H1 (cell line): Measurements from ENCODE around the gene DNAJA3. TPM values are rescaled to one million over a fixed set of nuclear protein-coding genes. Genes with fewer than 3 reads are reported as not detected.

Experiments
- CTCF ChIA-PET: fragments of 300-600 bp; sonication (Branson Sonifier 250); formaldehyde crosslinking; loops from one replicate; lab custom pipeline; 2021; ENCODE audit not compliant: partially characterized antibody; lab: Charles Lee
- POLR2A ChIA-PET: fragments of 300-600 bp; sonication (Branson Sonifier 250); formaldehyde crosslinking; loops from one replicate; lab custom pipeline; 2021; ENCODE audit warnings: inconsistent platforms; ENCODE audit not compliant: partially characterized antibody; lab: Charles Lee
- DNase-seq, 2 experiments: peaks; one replicate each; pipeline versions ENCODE4 v3.0.0 to v3.0.0-alpha.2; 2010 to 2022; ENCODE audit warnings: low spot score in 2 of 2, low read depth in 1 of 2, mixed read lengths in 1 of 2
- FAIRE-seq: peaks from 2 replicates; lab custom pipeline; 2011; peaks lifted over from hg19 to GRCh38; lab: Jason Lieb, UNC
- H2AFZ ChIP-seq: 2 replicates; pipeline ENCODE4 v1.8.1; 2012; ENCODE audit warnings: low read length, inconsistent platforms
- H2AK5ac ChIP-seq: 2 replicates; pipeline ENCODE4 v1.6.1; 2013; ENCODE audit warnings: low read depth, low read length
- H2BK120ac ChIP-seq: replicated peaks from 2 replicates; pipeline ENCODE3; 2013; ENCODE audit warnings: low read depth, low read length, inconsistent platforms
- H2BK12ac ChIP-seq: 2 replicates; pipeline ENCODE4 v1.6.1; 2013; ENCODE audit warnings: low read depth, low read length
- H2BK15ac ChIP-seq: 2 replicates; pipeline ENCODE4 v1.6.1; 2013; ENCODE audit warnings: low read length
- H2BK20ac ChIP-seq: 2 replicates; pipeline ENCODE4 v1.6.1; 2013; ENCODE audit warnings: low read length
- H2BK5ac ChIP-seq: 2 replicates; pipeline ENCODE4 v1.6.1; 2013; ENCODE audit warnings: low read depth, low read length
- H3K14ac ChIP-seq: 2 replicates; pipeline ENCODE4 v1.6.1; 2013; ENCODE audit warnings: inconsistent platforms; ENCODE audit not compliant: insufficient read length
- H3K18ac ChIP-seq: 2 replicates; pipeline ENCODE4 v1.6.1; 2013; ENCODE audit warnings: low read length; ENCODE audit errors: extremely low read depth
- H3K23ac ChIP-seq: 2 replicates; pipeline ENCODE4 v1.6.1; 2013; ENCODE audit warnings: inconsistent platforms; ENCODE audit not compliant: insufficient read length
- H3K23me2 ChIP-seq: 2 replicates; pipeline ENCODE4 v1.6.1; 2013; ENCODE audit warnings: low read depth, low read length
- H3K27ac ChIP-seq: 2 replicates; pipeline ENCODE4 v1.6.1; 2011; ENCODE audit warnings: low read depth, low read length, inconsistent platforms
- H3K27me3 ChIP-seq, 4 experiments: replicated peaks in 1 of 4; 1 replicate in 1 of 4; 2 replicates in 3 of 4; pipeline versions ENCODE4 v1.6.1 to v1.8.1; 2011 to 2013; ENCODE audit warnings: low read length in 3 of 4, mild to moderate bottlenecking in 3 of 4, inconsistent platforms in 2 of 4, mixed read lengths in 2 of 4, moderate library complexity in 1 of 4; ENCODE audit not compliant: control insufficient read depth in 3 of 4, insufficient read depth in 3 of 4; ENCODE audit errors: extremely low read depth in 1 of 4
- H3K36me3 ChIP-seq, 4 experiments: 2 replicates each; pipeline versions ENCODE4 v1.6.1 to v1.8.1; 2011 to 2013; ENCODE audit warnings: mild to moderate bottlenecking in 4 of 4, low read length in 3 of 4, moderate library complexity in 2 of 4, control low read depth in 1 of 4, inconsistent platforms in 1 of 4; ENCODE audit not compliant: insufficient read depth in 4 of 4, control insufficient read depth in 2 of 4
- H3K4ac ChIP-seq: replicated peaks from 2 replicates; pipeline ENCODE3; 2013; ENCODE audit warnings: low read length, low read depth, mixed read lengths, inconsistent platforms; ENCODE audit not compliant: insufficient read length
- H3K4me1 ChIP-seq, 4 experiments: replicated peaks in 1 of 4; 1 replicate in 1 of 4; 2 replicates in 3 of 4; pipeline versions ENCODE4 v1.6.1 to v1.8.1; 2011 to 2013; ENCODE audit warnings: low read length in 3 of 4, inconsistent platforms in 2 of 4, mixed read lengths in 1 of 4; ENCODE audit not compliant: insufficient read depth in 4 of 4, control insufficient read depth in 3 of 4
- H3K4me2 ChIP-seq, 2 experiments: 2 replicates each; pipeline versions ENCODE4 v1.6.1 to v1.8.1; 2011 to 2013; ENCODE audit warnings: low read depth in 2 of 2, low read length in 2 of 2, control low read depth in 1 of 2, inconsistent platforms in 1 of 2, mild to moderate bottlenecking in 1 of 2; ENCODE audit not compliant: insufficient read depth in 1 of 2
- H3K4me3 ChIP-seq, 4 experiments: fragments of 200-600, 300-600 bp in 1 of 4; sonication (generic), shearing (Covaris generic), sonication (Bioruptor Twin) in 1 of 4; 2 replicates each; pipeline versions ENCODE4 v1.5.1 to v1.8.1; 2011 to 2016; ENCODE audit warnings: low read length in 4 of 4, low read depth in 3 of 4, control low read depth in 2 of 4, inconsistent platforms in 2 of 4, mild to moderate bottlenecking in 2 of 4, mixed read lengths in 1 of 4, moderate library complexity in 1 of 4; ENCODE audit not compliant: insufficient read depth in 2 of 4; ENCODE audit errors: extremely low read depth in 1 of 4
- H3K56ac ChIP-seq: replicated peaks from 2 replicates; pipeline ENCODE3; 2013; ENCODE audit warnings: low read depth, mild to moderate bottlenecking, mixed read lengths, low read length, inconsistent platforms; ENCODE audit not compliant: insufficient read length
- H3K79me1 ChIP-seq: 2 replicates; pipeline ENCODE4 v1.6.1; 2013; ENCODE audit warnings: low read depth, low read length, control low read depth
- H3K79me2 ChIP-seq, 2 experiments: 2 replicates each; pipeline versions ENCODE4 v1.6.1 to v1.8.1; 2012 to 2013; ENCODE audit warnings: low read length in 2 of 2, mild to moderate bottlenecking in 2 of 2, inconsistent platforms in 1 of 2; ENCODE audit not compliant: insufficient read depth in 2 of 2, control insufficient read depth in 1 of 2
- H3K9ac ChIP-seq, 4 experiments: replicated peaks in 1 of 4; 1 replicate in 1 of 4; 2 replicates in 3 of 4; pipeline versions ENCODE4 v1.6.1 to v1.8.1; 2011 to 2013; ENCODE audit warnings: low read depth in 3 of 4, low read length in 3 of 4, control low read depth in 2 of 4, mild to moderate bottlenecking in 2 of 4, moderate library complexity in 2 of 4, inconsistent platforms in 1 of 4; ENCODE audit errors: extremely low read depth in 1 of 4
- H3K9me3 ChIP-seq, 2 experiments: 2 replicates each; pipeline versions ENCODE4 v1.6.1 to v1.8.1; 2012 to 2013; ENCODE audit warnings: mild to moderate bottlenecking in 2 of 2, moderate library complexity in 2 of 2, control low read depth in 1 of 2, inconsistent platforms in 1 of 2, low read depth in 1 of 2, low read length in 1 of 2, mixed read lengths in 1 of 2; ENCODE audit not compliant: insufficient read depth in 2 of 2
- H4K20me1 ChIP-seq, 2 experiments: replicated peaks in 1 of 2; 2 replicates each; pipeline versions ENCODE3 to v1.8.1; 2011 to 2013; ENCODE audit warnings: inconsistent platforms in 2 of 2, low read length in 2 of 2, mild to moderate bottlenecking in 1 of 2; ENCODE audit not compliant: insufficient read depth in 2 of 2, control insufficient read depth in 1 of 2
- H4K5ac ChIP-seq: 2 replicates; pipeline ENCODE4 v1.6.1; 2013; ENCODE audit warnings: low read length, low read depth, mixed read lengths, inconsistent platforms; ENCODE audit not compliant: insufficient read length
- H4K8ac ChIP-seq: 2 replicates; pipeline ENCODE4 v1.8.0; 2013; ENCODE audit warnings: mild to moderate bottlenecking, moderate library complexity, low read length, inconsistent platforms; ENCODE audit not compliant: insufficient read depth; ENCODE audit errors: extremely low read depth
- H4K91ac ChIP-seq: replicated peaks from 2 replicates; pipeline ENCODE3; 2013; ENCODE audit warnings: low read length, mixed read lengths, inconsistent platforms; ENCODE audit not compliant: insufficient read length
- POLR2A ChIP-seq, 2 experiments: IDR thresholded peaks; 1 replicate in 1 of 2; 2 replicates in 1 of 2; pipeline ENCODE4 v1.6.1; 2011; ENCODE audit warnings: low read depth in 2 of 2, low read length in 2 of 2, mild to moderate bottlenecking in 2 of 2; ENCODE audit errors: control extremely low read depth in 1 of 2
- POLR2AphosphoS5 ChIP-seq: IDR thresholded peaks from 2 replicates; pipeline ENCODE4 v1.6.1; 2011; ENCODE audit warnings: low read depth, low read length
- TBP ChIP-seq: IDR thresholded peaks from 2 replicates; pipeline ENCODE4 v1.6.1; 2011; ENCODE audit warnings: low read depth, low read length, improper control_type of control experiment
- YY1 ChIP-seq: IDR thresholded peaks from 2 replicates; pipeline ENCODE4 v1.6.1; 2011; ENCODE audit warnings: low read depth, mild to moderate bottlenecking, low read length
- WGBS, 2 experiments: shearing (Covaris generic) in 1 of 2; methylation state at CpG; one replicate each; pipeline versions ENCODE4 v1.1.6 to v1.1.7; 2013 to 2015; ENCODE audit warnings: low lambda C conversion rate in 2 of 2, mixed read lengths in 2 of 2, inconsistent platforms in 1 of 2, low coverage in 1 of 2, missing lambda C conversion rate in 1 of 2; ENCODE audit not compliant: insufficient replicate concordance in 2 of 2, insufficient coverage in 1 of 2, insufficient read length in 1 of 2; ENCODE audit errors: extremely low coverage in 1 of 2, missing lambda C conversion rate in 1 of 2; 5-methylcytosine and 5-hydroxymethylcytosine counted together
- polyA plus RNA-seq, 7 experiments: library from polyadenylated mRNA; depleted of rRNA in 3 of 7; stranded (reverse) in 5 of 7; unstranded in 2 of 7; fragments of >200 nt in 5 of 7; fragments of 200-250 nt in 2 of 7; gene quantifications; 1 replicate in 5 of 7; 2 replicates in 1 of 7; 4 replicates in 1 of 7; pipeline versions ENCODE4 v1.2.1 to v1.2.3, GENCODE V29; 2011 to 2013; ENCODE audit warnings: missing spikeins in 2 of 7, mixed read lengths in 2 of 7
- total RNA-seq: library from RNA; stranded (reverse); fragmentation: NEBNext Ultra II Directional; extraction: Animal tissue kit (Norgen Biotek cat#: 25700); gene quantifications from 2 replicates; pipeline ENCODE4 v1.2.1, GENCODE V29; 2021

DNAJA3 gene
- total and polyA plus RNA-seq, 2 of the 8 experiments (the other 6 are each of a cell fraction or from before 2014, with no cell fraction given) = 37.3 to 59.1 TPM

- Histone ChIP-seq H4K5ac (no peak overlapping the region), H2AFZ (no peak overlapping the region)
- TF ChIP-seq TBP (no peak), POLR2AphosphoS5 (no peak), YY1 (no peak), POLR2A (IDR thresholded peaks at IDR 0.05; ENCODE audit: control extremely low read depth in 1 of 2, low read depth in 2 of 2, low read length in 2 of 2) (0 out of 3 replicates have a peak, but pooled peaks of 1 of the 2 experiments have one; percentile 5)
- TF ChIP-seq, all 59 proteins: peak for 1
- 0 out of 2 replicates have a peak, but pooled peaks cover 3% of the 10 kb centered on the region for H3K79me1 ChIP-seq
- H3K23me2 ChIP-seq = no peaks in the 10 kb centered on the region
- peaks cover 3 to 15% of the 10 kb centered on the region in 2 experiments for H4K20me1 ChIP-seq
- H2BK20ac ChIP-seq = no peak overlapping the region
- H3K9me3 ChIP-seq = no peaks in the 10 kb centered on the region
- no peak overlapping the region for H3K56ac ChIP-seq
- H3K27me3 ChIP-seq = no peaks in the 10 kb centered on the region
- DNase-seq = no peak
- no peaks in the 10 kb centered on the region for H3K79me2 ChIP-seq
- H2BK15ac ChIP-seq = no peak overlapping the region
- no peak overlapping the region for H4K91ac ChIP-seq
- H2AK5ac ChIP-seq = peak overlapping the region; percentile 53; the same call in 1 of the 2 replicates
- peaks cover 0 to 12% (median 7%) of the 10 kb centered on the region in 4 experiments; a peak in 6 of 7 replicates for H3K4me1 ChIP-seq
- H2BK12ac ChIP-seq = peak overlapping the region; percentile 39; the same call in 1 of the 2 replicates
- H2BK120ac ChIP-seq = no peak overlapping the region
- H3K14ac ChIP-seq = no peak overlapping the region
- no peak overlapping the region for H3K4ac ChIP-seq
- no peak overlapping the region; the same call in 1 of the 2 replicates for H3K27ac ChIP-seq
- H3K4me3 ChIP-seq = no peak overlapping the region
- ChIA-PET POLR2A (interaction anchor here (1.0 to 11.9 kb wide), 5 partner anchors 4 to 45 kb away, joined by 3 to 223 read pairs (median 5); no protein-coding TSS in a partner anchor), CTCF (interaction anchor here (0.6 to 24.8 kb wide), 5 partner anchors 8 to 21 kb away, joined by 4 to 659 read pairs (median 112); no protein-coding TSS in a partner anchor)
- H4K8ac ChIP-seq = no peak overlapping the region
- FAIRE-seq = no peak
- H2BK5ac ChIP-seq = no peak overlapping the region
- H3K4me2 ChIP-seq = no peak overlapping the region
- 91% methylated on average over 9 of the region's 12 CpGs; no CpG with 5 or more reads in 1 of the 2 experiments for WGBS, 2 experiments
- 0 out of 2 replicates have a peak overlapping the region, but pooled peaks have one; percentile 32 for H3K18ac ChIP-seq
- H3K23ac ChIP-seq = no peak overlapping the region
- H3K9ac ChIP-seq = no peak overlapping the region
- peaks cover 0 to 18% (median 2%) of the 10 kb centered on the region in 4 experiments; a peak in 4 of 8 replicates for H3K36me3 ChIP-seq
Observed at GRCh38 chr16:4383591-4384444, 41.9 kb upstream of the DNAJA3 start.
